IPS DF 19.7 (cell line): Measurements from ENCODE around the gene ATG7.

Experiments used
- DNase-seq: peaks from one replicate; pipeline ENCODE4 v3.0.0-alpha.2; 2013; ENCODE audit warnings: low read depth, low spot score

The ATG7 gene

DNA sequence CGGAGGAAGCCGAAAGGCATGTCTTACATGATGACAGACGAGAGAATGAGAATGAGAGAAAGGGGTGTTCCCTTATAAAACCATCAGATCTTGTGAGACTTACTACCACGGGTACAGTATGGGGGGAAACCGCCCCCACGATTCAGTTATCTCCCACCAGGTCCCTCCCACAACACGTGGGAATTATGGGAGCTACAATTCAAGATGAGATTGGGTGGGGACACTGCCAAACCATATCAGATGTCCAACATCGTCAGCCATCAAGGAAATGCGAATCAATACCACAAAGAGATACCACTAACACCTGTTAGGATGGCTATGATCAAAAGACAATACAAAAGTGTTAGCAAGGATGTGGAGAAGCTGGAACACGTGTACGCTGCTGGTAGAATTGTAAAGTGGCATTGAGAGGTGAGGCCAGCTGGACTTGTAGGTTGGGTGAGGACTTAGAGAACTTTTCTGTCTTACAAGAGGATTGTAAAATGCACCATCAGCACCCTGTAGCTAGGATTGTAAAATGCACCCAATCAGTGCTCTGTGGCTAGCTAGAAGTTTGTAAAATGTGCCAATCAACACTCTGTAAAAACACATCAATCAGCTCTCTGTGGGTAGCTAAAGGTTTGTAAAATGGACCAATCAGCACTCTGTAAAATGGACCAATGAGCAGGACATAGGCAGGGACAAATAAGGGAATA lies 334.0 kb downstream of the ATG7 start:
- DNase-seq, result no peak

DNA sequence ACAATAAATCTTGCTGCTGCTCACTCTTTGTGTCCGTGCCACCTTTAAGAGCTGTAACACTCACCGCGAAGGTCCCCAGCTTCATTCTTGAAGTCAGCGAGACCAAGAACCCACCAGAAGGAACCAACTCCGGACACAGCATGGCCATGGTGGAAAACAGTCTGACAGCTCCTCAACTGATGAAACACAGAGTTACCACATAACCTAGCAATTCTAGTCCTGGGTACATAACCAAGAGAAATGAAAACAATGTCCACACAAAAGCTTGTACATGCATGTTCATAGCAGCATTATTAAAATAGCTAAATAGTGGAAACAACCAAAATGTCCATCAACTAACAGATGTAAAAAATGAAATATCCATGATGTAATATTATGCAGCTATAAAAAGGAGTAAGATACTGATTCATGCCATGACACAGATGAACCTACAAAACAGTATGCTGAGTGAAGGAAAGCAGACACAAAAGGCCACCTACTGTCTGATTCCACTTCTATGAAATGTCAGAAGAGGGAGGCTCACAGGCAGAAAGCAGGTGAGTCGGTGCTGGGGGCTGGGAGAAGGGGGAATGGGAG lies 334.8 kb downstream of the ATG7 start:
- no peak for DNase-seq
